Measurements from ENCODE around the gene ELAC2.
"Not testable (repeated sequence)": the region's sequence is repeated elsewhere in the genome, so short reads cannot be mapped to it uniquely, and the experiment has no call there.

The ELAC2 gene

DNA sequence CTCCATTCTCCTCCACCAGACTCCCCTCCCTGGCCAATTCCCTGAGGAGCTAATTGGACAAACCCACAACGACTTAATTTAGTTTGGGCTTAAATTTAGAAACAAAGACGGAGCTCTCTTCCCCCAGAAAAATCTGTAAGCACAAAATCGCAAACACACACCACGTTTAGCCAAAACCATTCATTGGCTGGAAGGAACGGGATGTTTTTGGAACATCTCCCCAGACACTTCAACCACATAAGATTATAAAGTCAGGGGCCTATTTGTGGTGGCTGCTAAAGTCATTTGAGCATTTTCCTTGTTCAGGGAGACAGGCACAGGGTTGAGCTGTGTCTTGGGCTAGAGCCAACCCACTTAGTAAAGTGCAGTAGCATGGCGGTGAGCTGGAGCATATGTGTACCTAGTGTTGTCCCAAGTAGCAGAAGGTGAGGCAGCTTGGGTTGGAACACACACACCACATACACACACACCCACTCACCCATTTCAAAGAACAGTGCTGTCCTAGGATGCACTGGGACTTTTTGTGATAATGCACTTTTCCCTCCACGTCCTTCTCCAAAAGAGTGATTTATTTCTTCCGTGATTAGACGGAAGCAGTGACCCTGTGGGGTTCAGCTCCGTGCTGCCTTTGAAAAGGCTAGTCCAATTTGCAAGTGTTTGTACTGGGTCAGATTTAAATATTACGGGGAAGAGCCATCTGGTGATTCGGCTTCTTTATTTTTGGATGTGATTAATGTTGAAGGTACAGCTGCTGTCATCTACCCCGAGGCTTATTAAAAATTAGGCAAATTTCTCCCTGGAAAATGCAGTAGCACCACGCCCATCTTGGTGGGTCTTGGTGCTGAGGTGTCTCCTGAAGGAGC is 32.2 kb downstream of the ELAC2 start:
- DNase-seq, result no peak

DNA sequence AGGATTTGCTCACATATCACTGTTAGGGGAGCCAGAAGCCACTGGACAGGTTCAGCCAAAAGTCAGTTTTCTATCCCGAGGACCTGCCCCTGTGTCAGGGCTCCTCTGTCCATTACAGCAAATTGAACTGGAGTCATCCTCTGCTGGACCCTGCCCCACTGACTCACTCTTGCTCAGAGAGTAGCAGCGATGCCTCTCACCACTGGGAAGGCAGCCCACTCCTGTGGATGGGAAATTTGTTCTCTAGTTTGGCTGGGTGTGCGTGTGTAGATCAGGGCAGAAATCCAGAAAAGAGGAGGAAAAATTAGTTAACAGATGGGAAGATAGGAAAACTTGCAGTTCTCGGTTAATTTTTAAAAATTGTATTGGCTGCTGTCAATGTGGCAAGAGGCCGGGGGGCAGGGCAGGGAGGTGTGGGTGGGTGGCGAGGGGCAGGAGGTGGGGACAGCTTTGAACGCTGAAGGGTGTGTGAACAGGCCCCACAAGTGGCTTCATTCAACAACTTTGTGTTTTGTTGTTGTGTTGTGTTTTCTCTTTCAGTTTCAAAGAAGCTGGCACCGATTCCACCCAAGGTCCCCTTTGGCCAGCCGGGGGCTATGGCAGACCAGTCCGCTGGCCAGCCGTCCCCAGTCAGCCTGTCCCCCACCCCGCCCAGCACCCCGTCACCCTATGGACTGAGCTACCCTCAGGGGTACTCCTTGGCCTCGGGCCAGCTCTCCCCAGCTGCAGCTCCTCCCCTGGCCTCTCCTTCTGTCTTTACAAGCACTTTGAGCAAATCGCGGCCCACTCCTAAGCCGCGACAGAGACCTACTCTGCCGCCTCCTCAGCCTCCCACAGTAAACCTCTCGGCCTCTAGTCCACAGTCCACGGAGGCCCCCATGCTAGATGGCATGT is 33.6 kb downstream of the ELAC2 start:
- no peak for DNase-seq

DNA sequence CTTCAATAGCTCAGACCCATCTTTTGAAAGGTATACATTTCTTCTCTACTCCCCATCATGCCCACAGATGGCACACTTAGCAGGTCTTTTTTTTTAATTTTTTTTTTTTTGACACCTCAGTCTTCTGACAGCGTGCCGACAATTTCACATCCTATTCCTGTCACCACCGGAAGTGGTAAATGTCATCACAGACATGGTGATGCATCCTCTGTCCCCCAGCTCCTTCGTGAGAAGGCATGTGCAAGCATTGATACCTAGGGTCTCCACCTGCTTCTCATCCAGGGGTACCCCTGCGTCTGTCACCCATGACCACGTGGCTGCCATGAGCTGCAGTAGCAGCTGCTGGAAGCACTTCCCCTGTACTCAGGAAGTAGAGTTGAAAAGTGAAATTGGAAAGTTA is 35.6 kb downstream of the ELAC2 start:
- DNase-seq, result no peak

DNA sequence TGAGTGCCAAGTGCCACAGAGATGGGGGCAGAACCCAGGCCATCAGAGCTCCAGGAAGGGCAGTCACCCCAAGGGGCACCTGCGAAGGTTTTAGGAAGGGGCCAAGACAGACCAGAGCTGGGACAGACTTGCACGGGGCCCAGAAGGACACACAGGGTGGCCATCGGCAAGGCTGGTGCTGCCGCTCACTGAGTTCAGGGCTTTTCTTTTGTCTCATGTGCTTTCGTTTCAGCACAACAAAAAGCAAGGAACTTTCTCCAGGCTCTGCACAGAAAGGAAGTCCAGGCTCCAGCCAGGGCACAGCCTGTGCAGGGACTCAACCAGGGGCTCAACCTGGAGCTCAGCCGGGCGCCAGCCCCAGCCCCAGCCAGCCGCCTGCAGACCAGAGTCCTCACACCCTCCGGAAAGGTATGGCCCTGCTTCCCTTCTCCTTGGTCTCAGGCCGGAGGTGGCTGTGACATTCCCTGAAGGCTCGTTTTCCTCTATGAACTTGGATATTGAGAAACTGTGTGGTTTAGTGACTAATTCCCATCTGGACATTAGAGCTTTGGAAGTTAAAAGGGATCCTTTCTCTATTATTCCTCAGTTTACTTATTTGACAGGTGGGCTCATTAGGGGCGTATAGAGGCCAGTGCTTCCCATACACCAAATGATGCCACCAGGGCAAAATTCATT is 37.9 kb downstream of the ELAC2 start:
- no peak for DNase-seq

DNA sequence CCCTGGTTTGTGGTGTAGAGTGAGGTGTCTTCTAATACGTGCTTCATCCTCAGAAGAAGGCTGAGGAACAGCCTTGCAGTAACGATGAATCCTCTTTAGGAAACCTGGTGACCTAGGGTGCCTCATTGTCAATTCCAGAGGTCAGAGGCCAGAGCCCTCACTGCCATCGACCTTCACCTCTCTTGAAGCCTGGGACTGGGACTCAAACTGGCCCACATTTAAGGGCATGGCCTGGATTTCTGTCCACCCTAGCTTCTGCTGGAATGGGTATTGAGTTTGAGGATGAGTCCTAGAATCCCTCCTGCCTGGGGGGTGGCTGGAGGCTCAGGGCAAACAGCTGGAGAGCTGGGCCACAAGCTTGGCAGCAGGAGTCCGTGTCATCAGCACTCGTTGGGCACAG is 38.6 kb downstream of the ELAC2 start:
- DNase-seq, result no peak

DNA sequence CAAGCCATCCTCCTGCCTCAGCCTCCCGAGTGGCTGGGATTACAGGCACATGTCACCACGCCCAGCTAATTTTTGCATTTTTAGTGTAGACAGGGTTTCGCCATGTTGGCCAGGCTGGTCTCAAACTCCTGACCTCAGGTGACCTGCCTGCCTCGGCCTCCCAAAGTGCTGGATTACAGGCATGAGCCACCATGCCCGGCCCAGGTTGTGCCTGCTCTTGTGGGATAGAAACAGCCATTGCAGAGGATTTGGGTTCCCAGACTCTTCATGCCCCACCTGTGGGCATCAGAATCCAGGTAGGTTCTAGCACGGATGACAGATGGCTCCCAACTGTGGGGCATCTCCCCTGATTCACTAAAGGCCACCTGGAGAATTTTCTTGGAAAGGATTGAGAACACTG is 39.0 kb downstream of the ELAC2 start:
- DNase-seq, result not testable (repeated sequence)

DNA sequence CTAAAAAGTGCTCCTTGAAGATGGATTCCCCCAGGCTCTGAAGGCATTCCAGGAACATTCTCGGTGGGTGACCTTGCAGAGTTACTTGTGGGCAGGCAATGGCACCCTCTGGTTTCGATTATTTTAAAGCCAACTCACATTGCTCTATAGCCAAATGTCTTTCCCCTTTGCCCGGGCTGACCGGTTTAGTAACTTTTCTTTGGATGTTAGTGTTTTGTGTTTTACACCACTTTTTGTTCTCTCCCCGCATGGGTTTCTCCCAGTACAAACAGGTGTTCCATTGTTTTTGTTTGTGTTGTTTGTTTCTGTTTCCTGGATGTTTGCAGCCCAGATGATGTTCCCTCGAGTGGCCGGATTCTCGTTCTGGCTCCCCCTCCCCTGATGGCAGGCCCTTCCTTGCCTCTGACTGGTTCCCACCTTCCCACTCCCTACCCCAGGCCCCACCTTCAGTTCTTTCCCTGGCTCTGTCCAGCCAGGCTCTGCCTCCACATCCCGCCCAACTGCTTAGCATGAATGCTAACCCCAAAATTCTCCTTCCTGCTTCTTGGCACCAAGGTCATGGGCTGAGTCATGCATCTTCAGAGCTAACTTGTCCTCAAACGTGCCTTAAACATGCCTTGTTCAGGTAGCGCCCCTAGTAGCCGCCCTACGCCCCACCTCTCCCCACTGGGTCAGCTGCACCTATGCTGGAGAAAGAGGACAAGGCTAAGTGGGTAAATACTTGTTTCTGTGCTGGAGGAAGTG is 40.6 kb downstream of the ELAC2 start:
- no peak for DNase-seq

DNA sequence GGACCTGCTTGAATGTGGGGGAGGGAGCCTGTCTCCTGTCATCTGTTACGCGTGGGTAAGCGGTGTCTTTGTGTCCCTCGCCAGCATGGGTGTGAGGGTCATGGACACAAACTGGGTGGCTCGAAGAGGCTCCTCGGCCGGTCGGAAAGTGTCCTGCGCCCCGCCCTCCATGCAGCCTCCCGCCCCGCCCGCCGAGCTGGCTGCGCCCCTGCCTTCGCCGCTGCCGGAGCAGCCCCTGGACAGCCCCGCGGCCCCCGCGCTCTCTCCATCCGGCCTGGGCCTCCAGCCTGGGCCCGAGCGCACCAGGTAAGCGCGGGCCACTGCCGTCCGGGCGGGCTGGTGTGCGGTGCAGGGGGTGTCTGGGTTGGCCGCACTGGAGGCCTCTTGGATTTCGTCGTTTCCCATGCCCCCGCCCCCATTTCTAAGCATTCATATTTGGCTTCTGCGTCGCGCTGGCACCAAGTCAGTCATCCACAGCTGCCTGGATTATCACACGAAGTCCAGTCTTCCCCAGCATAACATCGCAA is 43.8 kb downstream of the ELAC2 start:
- no peak for DNase-seq

DNA sequence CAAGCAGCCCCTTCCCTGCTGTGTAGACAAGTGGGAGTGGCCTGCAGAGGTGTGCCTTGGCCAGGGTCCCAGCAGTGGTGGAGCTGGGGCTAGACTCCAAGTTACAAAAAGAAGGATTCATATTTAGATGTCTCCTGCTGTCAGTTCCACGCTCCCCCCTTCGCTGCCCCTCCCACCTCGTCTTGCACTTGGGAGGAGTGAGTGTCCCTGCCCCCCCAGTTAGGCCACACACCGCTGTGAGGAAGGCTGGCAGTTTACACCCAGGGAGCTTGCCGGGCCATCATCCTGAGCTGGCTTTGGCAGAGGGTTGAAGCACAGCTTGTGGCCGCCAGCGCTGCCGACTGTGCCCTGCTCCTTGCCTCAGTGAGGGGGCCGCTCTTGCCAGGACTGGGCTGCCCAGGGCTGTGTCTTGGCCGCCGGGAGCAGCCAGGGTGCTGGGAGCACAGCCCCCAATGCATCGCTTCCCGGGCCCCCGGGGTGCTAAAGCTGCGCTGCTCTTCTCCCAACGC is 44.3 kb downstream of the ELAC2 start:
- no peak for DNase-seq

DNA sequence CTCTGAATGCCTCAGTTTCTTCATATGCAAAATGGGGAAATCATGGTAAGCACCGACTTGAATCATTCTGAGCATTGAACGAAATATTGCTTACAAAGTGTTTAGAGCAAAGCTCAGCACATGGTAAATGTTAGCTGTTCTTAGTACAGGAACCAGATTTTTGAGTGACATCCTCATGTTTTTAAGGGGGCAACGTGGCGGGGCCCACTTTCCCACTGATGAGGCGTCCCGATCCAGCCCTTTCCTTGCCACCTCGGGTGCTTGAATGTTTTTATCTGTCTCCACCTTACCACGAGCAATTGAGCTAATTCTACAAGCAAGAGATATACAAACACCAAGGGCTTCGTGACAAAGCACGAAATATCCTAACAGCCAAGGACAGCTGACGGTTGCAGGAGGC is 49.9 kb downstream of the ELAC2 start:
- no peak for DNase-seq

DNA sequence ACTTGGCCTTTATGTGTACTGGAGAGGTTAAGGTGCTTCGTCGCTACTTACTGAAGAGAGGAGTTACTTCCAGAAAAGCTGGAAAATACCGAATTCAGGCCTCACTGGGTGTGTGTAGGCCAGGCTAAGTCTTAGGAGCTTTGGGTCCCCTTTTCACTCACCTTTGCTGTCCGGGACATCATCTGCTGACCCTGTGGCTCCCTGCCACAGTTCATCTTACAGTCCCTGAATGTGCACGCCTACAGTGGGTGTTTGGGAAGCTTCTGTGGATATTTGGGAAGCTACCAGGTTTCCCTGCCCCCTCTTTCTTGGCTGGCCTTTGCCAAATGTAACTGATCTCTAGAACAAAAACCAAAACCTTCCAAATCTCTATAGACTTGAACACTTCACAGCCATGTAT is 51.4 kb downstream of the ELAC2 start:
- no peak for DNase-seq

DNA sequence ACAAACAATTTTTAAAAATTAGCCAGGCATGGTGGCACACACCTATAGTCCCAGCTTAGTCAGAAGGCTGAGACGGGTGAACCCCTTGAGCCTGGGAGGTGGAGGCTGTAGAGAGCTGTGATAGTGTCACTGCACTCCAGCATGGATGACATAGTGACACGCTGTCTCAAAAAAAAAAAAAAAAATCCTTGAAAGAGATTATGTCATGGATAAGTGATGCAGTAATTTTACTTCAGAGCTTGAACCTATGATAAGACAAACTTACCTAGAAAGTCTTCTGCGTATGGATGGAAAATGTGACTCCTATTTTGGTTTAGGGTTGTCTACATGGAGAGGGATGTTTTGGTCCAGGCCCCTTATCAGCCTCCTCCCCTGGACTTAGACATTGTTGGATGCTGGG is 51.8 kb downstream of the ELAC2 start:
- DNase-seq, result no peak

DNA sequence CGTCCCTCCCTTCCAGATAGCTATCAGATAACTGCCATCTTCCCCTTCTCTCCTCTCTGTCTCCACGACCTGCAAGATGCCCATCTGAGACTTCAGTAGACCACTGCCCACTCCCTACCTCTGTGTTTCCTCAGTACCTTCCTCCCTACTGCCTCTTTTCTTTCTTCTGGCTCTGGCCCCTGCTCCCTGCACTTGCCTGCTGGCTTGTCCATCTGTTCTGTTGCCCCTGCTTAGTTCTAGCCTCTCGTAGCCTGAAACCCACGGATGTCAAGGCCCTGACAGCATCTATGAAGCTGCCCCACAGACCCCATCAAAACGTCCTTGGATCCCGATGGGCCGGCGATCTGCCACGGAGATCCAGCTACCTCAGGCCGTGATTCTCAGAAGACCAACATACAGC is 53.0 kb downstream of the ELAC2 start:
- no peak for DNase-seq

DNA sequence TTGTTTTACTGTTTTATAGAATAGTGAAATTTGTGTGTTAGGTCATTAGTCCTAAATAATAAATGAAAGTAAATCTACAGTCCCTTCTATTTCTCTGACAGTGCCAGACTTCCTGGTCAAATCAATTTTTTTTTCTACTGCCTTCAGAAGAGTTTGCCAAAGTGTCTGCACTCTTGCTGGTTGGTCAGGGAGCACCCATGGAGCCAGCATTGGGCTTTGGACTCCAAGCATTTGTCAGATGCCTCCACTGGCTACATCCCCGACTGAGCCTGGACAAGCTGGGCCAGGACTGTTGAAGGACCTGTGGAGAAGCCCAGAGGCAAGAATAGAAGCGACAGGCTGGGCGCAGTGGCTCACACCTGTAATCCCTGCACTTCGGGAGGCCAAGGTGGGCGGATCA is 53.7 kb downstream of the ELAC2 start:
- DNase-seq, result no peak

DNA sequence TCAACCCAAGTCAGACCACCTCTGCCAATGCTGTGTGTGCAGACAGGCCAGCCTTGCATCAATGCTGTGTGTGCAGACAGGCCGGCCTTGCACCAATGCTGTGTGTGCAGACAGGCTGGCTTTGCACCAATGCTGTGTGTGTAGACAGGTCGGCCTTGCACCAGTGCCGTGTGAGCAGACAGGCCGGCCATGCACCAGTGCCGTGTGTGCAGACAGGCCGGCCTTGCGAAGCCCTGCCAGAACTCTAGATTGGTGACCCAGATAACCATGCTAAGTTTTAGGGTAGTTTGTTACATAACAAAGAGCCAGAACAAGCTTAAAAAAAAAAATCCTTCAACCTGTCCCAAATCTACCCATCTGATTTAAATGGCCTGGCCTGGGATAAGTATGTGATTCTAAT is 54.3 kb downstream of the ELAC2 start:
- DNase-seq, result no peak

DNA sequence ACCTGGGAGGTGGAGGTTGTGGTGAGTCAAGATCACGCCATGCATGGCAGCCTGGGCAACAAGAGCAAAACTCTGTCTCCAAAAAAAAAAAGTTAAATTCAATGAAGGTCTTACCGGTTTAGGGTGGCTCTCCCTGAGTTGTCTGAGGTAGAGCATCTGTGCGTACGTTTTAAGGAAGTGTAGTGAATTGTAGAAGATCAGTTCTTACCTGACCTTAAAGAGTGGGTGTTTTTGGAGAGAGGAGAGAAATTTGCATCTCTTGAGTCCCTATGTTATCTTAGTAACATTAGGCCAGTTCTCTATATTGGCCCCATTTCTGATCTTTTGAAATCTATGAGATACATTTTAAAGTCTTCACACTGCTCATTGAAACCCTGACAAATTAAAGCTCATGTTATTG is 56.2 kb downstream of the ELAC2 start:
- no peak for DNase-seq

DNA sequence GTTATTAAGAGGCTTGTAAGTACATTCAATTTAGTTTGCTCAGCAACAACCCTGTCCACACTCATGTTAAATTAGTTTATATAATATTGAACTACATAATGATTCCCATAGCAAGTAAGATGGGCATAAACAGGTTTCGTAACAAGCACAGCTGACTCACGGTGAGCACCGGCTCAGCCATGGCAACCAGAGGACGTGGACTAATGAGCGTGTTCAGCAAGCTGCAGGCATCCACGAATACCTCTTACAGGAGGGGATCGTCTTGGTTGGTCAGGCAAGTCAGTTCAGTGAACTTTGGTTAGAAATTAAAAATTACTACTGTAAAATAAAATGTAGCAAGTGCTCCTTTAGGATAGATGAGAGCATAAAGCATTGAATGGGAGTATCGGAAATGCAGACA is 58.4 kb downstream of the ELAC2 start:
- DNase-seq, result no peak

DNA sequence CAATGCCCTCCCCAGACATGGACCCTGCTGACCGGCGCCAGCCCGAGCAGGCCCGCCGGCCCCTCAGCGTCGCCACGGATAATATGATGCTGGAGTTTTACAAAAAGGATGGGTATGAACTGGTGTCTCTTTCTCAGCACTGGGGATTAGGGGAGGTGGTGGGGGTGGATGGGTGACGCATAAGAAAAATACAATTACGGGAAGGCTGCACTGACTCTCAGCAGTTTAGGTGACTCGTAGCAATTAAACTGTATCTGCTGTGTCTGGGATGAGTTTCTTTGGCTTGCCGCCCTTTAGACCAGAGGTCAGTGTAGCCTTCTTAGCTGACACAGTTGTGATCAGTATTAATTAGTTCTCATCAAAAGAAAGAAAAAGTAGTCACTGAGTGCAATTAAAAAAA is 59.0 kb downstream of the ELAC2 start:
- DNase-seq, result no peak

DNA sequence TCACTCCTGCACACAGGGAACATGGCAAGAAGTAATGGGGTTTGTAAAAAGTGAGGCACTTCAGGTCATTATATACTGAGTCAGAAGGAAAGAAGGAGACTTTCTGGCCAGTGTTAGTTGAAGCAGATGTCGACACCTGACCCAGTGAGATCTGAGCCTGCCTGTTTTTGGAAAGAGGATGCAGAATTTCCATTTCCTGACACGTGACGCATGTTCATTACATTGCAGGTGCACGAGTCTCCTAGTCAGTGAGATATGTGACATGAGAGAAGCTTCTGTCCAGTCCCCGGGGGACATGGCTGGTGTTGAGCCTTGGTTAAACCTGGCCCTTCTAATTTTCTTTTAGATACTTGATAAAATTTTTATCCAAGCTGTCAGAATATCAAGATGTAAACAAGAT is 62.3 kb downstream of the ELAC2 start:
- no peak for DNase-seq

DNA sequence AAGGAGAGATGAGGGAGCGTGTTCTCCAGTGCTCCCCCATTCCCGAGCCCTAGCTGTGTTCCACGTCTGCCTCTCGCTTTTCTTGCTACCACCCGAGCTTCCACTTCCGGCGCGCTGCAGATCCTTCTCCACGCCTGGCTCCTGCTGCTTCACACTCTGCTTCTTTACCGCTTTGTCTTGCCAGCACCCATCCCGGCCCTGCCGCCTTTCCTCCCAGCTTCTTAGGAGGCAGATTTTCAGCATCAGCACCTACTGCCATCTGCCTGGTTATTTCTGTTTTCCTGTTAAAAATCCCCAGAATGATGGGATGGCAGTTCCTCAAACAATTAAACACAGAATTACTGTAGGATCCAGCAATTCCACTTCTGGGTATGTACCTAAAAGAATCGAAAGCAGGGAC is 64.7 kb downstream of the ELAC2 start:
- no peak for DNase-seq

DNA sequence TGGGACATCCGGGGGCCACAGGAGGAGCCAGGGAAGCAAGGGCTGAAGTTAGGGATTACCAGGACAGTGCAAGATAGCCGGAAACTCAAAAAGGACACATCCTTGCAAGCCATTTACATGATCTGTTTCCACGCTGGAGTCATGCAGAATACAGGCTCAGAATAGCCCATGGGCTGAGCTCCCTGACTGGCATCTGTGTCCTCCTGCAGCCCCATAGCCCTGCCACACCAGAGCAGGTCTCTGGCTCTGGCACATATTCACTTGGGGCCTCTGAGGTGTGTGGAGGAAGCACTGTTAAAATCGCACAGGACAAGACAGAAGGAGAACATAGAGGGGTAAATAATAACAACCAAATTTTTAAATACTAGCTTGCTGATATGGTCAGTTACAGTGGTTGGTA is 65.8 kb downstream of the ELAC2 start:
- no peak for DNase-seq

DNA sequence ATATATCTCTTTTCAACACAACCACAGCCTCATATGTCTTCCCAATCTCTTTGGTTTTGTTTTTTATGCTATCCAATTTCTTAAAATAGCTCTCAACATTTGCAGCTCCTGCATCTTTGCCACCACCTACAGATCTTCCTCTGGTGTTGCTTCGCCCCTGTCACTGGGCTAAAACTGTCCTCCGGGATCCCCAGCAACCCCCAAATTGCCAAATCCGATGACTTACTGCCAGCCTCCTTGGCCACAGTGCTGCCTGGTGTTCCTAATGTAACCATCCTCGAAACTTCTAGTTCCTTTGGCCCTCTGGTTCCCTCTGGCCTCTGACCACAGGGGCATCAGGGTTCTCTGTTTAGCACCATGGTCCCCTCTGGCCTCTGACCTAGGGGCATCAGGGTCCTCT is 70.8 kb downstream of the ELAC2 start:
- DNase-seq, result no peak
